ENCODE measurements around the gene CCDC66.
A peak's percentile ranks its signal among the peaks of the same experiment; 100 is the strongest.
"Not testable (repeated sequence)": the region's sequence is repeated elsewhere in the genome, so short reads cannot be mapped to it uniquely, and the experiment has no call there.

The CCDC66 gene

GRCh38 chr3:56556908-56557830, at the start of gene CCDC66:
TSS of gene CCDC66 (plus strand) at chr3:56557175. CDS start at chr3:56557243, 68 bp downstream.
- intact Hi-C loops (cut with DNase I): loop anchor here (10.0 kb wide), 1 partner anchor 1072 kb away; the partner anchor contains the start of gene WNT5A
- DNase-seq: peak; percentile 90 to 99 (median 95)

- no peak for DNase-seq
- intact Hi-C loops (cut with DNase I): no loop called here
These were observed 37.3 kb upstream of the CCDC66 start for GRCh38 chr3:56519641-56520040.

GRCh38 chr3:56522374-56522773, 34.6 kb upstream of the CCDC66 start:
- no peak for DNase-seq
- intact Hi-C loops (cut with DNase I): no loop called here

GRCh38 chr3:56525291-56525690, 31.7 kb upstream of the CCDC66 start:
- no peak for DNase-seq
- intact Hi-C loops (cut with DNase I): no loop called here

GRCh38 chr3:56536735-56537134, 20.2 kb upstream of the CCDC66 start:
- DNase-seq: no peak
- intact Hi-C loops (cut with DNase I): no loop called here

- DNase-seq: no peak
- intact Hi-C loops (cut with DNase I): no loop called here
These were observed 9.5 kb upstream of the CCDC66 start for GRCh38 chr3:56547486-56547885.

GRCh38 chr3:56557831-56558170, 826 bp downstream of the CCDC66 start:
- intact Hi-C loops (cut with DNase I): loop anchor here (10.0 kb wide), 1 partner anchor 1073 kb away; the partner anchor contains the start of gene WNT5A

GRCh38 chr3:56573501-56573900, 16.5 kb downstream of the CCDC66 start:
- no peak for DNase-seq
- intact Hi-C loops (cut with DNase I): no loop called here

More at GRCh38 chr3:56557831-56558170, 826 bp downstream of the CCDC66 start:
- DNase-seq: no peak

GRCh38 chr3:56581941-56582340, 25.0 kb downstream of the CCDC66 start:
- intact Hi-C loops (cut with DNase I): not testable (repeated sequence)
- peak in 1 of 10 donors; percentile 70 for DNase-seq

GRCh38 chr3:56584275-56584674, 27.3 kb downstream of the CCDC66 start:
- intact Hi-C loops (cut with DNase I): not testable (repeated sequence)
- DNase-seq: peak in 2 of 10 donors; percentile 55 to 61

- intact Hi-C loops (cut with DNase I): no loop called here
- no peak for DNase-seq
These were observed 33.8 kb downstream of the CCDC66 start for GRCh38 chr3:56590814-56591213.

- DNase-seq: no peak
- intact Hi-C loops (cut with DNase I): no loop called here
These were observed 34.3 kb downstream of the CCDC66 start for GRCh38 chr3:56591262-56591661.

- DNase-seq: no peak
- intact Hi-C loops (cut with DNase I): no loop called here
These were observed 36.6 kb downstream of the CCDC66 start for GRCh38 chr3:56593455-56594158.

- DNase-seq: no peak
- intact Hi-C loops (cut with DNase I): no loop called here
These were observed 39.2 kb downstream of the CCDC66 start for GRCh38 chr3:56595975-56596840.

- not testable (repeated sequence) for DNase-seq
These were observed 51.5 kb downstream of the CCDC66 start for GRCh38 chr3:56608479-56608878.

GRCh38 chr3:56610669-56611335, 53.8 kb downstream of the CCDC66 start:
- intact Hi-C loops (cut with DNase I): no loop called here
- DNase-seq: peak in 3 of 10 donors; percentile 64 to 73 (median 66)

More at GRCh38 chr3:56608479-56608878, 51.5 kb downstream of the CCDC66 start:
- intact Hi-C loops (cut with DNase I): not testable (repeated sequence)

GRCh38 chr3:56611364-56611763, 54.4 kb downstream of the CCDC66 start:
- no peak for DNase-seq
- intact Hi-C loops (cut with DNase I): no loop called here

- DNase-seq: no peak
These were observed 55.2 kb downstream of the CCDC66 start for GRCh38 chr3:56612146-56612545.

GRCh38 chr3:56613016-56613415, 56.0 kb downstream of the CCDC66 start:
- intact Hi-C loops (cut with DNase I): no loop called here
- no peak for DNase-seq

More at GRCh38 chr3:56612146-56612545, 55.2 kb downstream of the CCDC66 start:
- intact Hi-C loops (cut with DNase I): no loop called here

Data from posterior cingulate gyrus (tissue), 11 donors.